Fibroblast of pulmonary artery (primary cell): ENCODE data around the gene CD247.

Experiments used
- DNase-seq: peaks from one replicate; pipeline ENCODE4 v3.0.0-alpha.2; 2010; ENCODE audit warnings: low read depth
- H3K4me3 ChIP-seq: replicated peaks from 2 replicates; pipeline ENCODE4 v1.5.1; 2011; ENCODE audit warnings: low read depth, mild to moderate bottlenecking, control low read depth, low read length, moderate library complexity
- CTCF ChIP-seq: IDR thresholded peaks from 2 replicates; pipeline ENCODE4 v1.5.1; 2011; ENCODE audit warnings: mild to moderate bottlenecking, control low read depth, low read length, inconsistent platforms; ENCODE audit errors: missing control alignments

The CD247 gene

GRCh38 chr1:167412920-167413319 is 105.4 kb downstream of the CD247 start:
- DNase-seq = no peak
- no peak overlapping the region for H3K4me3 ChIP-seq
- TF ChIP-seq CTCF = no peak

GRCh38 chr1:167412072-167412471 is 106.3 kb downstream of the CD247 start:
- TF ChIP-seq CTCF = no peak
- no peak for DNase-seq
- H3K4me3 ChIP-seq = no peak overlapping the region

DNA sequence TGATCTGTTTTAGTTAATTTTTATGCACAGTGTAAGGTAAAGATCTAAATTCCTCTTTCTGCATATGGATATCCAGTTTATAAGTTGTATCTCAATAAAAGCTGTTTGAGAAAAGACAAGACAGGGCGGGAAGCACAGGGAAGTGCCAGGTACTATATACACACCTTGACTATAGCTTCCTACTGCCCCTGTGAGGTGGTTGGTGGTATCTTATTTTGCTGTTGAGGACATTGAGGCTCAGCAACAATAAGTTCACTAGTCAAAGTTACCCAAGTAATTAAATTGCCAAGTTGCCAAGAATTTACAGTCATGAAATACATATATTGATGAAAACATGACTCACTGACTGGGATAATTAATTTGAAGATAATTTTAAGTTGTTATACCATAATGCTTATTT is 109.1 kb downstream of the CD247 start:
- no peak overlapping the region for H3K4me3 ChIP-seq
- DNase-seq = no peak
- TF ChIP-seq CTCF = no peak

- no peak for TF ChIP-seq CTCF
- no peak overlapping the region for H3K4me3 ChIP-seq
- DNase-seq = no peak
These were observed 110.0 kb downstream of the CD247 start for GRCh38 chr1:167408355-167408754.

GRCh38 chr1:167404908-167405307 is 113.4 kb downstream of the CD247 start:
- TF ChIP-seq CTCF = no peak
- DNase-seq = no peak
- no peak overlapping the region for H3K4me3 ChIP-seq

DNA sequence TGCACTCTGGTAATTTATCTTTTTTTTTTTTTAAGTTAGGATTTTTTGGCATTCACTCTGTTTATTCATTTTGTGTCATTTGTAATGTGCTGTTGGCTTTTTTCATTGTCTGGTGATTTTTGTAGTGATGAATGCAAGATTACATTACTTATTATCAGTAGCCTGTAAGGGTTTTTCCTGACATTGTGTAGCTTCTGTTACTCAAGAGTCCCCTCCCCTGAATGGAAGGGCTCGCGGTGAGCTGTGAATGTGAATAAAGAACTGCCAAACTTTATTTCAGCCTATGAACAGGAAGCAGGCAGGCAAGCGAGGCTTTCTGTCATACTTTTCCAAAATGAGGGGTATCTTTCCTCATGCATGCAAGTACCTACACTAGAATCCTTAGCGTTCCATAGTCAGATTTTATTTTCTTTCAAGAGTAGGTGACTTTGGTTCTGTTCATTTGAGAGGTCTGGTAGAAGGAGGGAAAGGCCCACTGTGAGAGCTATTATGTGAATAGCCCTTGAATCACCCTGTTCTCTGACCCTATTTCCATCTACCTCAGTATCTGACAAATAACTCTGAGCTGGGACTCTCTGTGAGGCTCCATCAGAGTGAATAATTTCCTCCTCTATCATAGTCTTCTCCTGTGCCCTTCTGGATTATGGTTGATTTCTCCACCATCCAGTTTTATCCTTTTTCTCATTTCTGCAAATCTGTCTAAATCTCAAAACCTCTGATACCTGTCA is 114.0 kb downstream of the CD247 start:
- no peak for TF ChIP-seq CTCF
- no peak overlapping the region for H3K4me3 ChIP-seq
- peak; percentile 81 for DNase-seq

- DNase-seq = peak; percentile 76
- H3K4me3 ChIP-seq = no peak overlapping the region
- peak; percentile 72 for TF ChIP-seq CTCF
These were observed 117.0 kb downstream of the CD247 start for GRCh38 chr1:167401260-167401873.
